Ascending aorta (tissue), 2 donors: ENCODE results near the gene TAF1D. TPM values are rescaled to one million over a fixed set of nuclear protein-coding genes. Genes with fewer than 3 reads are reported as not detected.
A peak's percentile ranks its signal among the peaks of the same experiment; 100 is the strongest.
"Not testable (repeated sequence)": the region's sequence is repeated elsewhere in the genome, so short reads cannot be mapped to it uniquely, and the experiment has no call there.

ENCODE experiments used
- DNase-seq, 2 donors: peaks; one replicate each; pipeline ENCODE4 v3.0.0-alpha.2; 2019; ENCODE audit warnings: low spot score in 2 of 2
- H3K27ac ChIP-seq, 2 donors: fragments of 200-600 bp; sonication (generic); one replicate each; pipeline ENCODE4 v1.5.1; 2016 to 2017; ENCODE audit warnings: mild to moderate bottlenecking in 1 of 2
- H3K27me3 ChIP-seq: fragments of 200-600 bp; sonication (generic); one replicate; pipeline ENCODE4 v1.5.1; 2017
- H3K36me3 ChIP-seq, 2 donors: fragments of 200-600 bp; sonication (generic); one replicate each; pipeline ENCODE4 v1.5.1; 2016
- H3K4me1 ChIP-seq, 2 donors: fragments of 200-600 bp; sonication (generic); one replicate each; pipeline ENCODE4 v1.5.1; 2016 to 2017; ENCODE audit warnings: mild to moderate bottlenecking in 1 of 2
- H3K4me3 ChIP-seq, 2 donors: fragments of 200-600 bp; sonication (generic); one replicate each; pipeline ENCODE4 v1.5.1; 2016 to 2017; ENCODE audit warnings: mild to moderate bottlenecking in 1 of 2
- H3K9me3 ChIP-seq, 2 donors: fragments of 200-600 bp; sonication (generic); one replicate each; pipeline ENCODE4 v1.5.1; 2016
- intact Hi-C: fragments of 100-400 bp; cut with DNase I; formaldehyde crosslinking; loops from one replicate; pipeline ENCODE4 v1.15.1; 2023
- total RNA-seq: library from RNA; depleted of rRNA; stranded (reverse); fragments of >200 nt; gene quantifications from one replicate; pipeline ENCODE4 v1.1.0, GENCODE V29; 2016
- TF ChIP-seq, protein P1 (sequence below), 3 experiments: fragments of 200-600 bp in 2 of 3; fragments of 450-650 bp in 1 of 3; sonication (generic) in 2 of 3; IDR thresholded peaks; one replicate each; pipeline ENCODE4 v1.5.1; 2016 to 2019; ENCODE audit warnings: antibody characterized with exemption in 3 of 3, mild to moderate bottlenecking in 1 of 3, moderate library complexity in 1 of 3

Gene TAF1D
- total RNA-seq, 1 donor from 2014 or later, result 81.1 TPM

DNA sequence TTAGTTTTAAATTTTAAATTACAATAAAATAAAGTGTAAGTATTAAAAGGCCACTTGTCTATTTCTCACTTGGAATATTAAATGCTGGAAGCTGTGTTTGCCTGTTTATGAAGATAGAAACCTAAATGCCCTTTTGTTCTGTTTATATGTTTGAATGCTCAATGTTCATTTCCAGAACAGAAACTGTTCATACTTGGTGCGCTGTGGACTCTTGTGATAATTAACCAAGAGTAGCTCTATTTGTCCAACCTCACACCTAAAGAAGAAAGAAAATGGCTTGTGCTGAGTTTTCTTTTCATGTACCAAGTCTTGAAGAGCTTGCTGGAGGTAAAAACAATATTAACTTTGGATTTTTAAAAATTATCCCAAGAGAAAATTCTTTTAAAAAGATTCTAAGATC, 5.8 kb upstream of the TAF1D start:
- Histone ChIP-seq H3K27ac (no peak overlapping the region), H3K36me3 (peaks cover 7 to 8% of the 10 kb centered on the region in 2 donors), H3K4me3 (no peak overlapping the region), H3K27me3 (no peaks in the 10 kb centered on the region), H3K4me1 (peaks cover 10% of the 10 kb centered on the region in 2 donors), H3K9me3 (no peaks in the 10 kb centered on the region)
- intact Hi-C loops, result loop anchor here (10.0 kb wide), 2 partner anchors 172 to 202 kb away; partner anchors contain the start of gene SMCO4
- no peak for DNase-seq
- TF ChIP-seq, protein P1, sequence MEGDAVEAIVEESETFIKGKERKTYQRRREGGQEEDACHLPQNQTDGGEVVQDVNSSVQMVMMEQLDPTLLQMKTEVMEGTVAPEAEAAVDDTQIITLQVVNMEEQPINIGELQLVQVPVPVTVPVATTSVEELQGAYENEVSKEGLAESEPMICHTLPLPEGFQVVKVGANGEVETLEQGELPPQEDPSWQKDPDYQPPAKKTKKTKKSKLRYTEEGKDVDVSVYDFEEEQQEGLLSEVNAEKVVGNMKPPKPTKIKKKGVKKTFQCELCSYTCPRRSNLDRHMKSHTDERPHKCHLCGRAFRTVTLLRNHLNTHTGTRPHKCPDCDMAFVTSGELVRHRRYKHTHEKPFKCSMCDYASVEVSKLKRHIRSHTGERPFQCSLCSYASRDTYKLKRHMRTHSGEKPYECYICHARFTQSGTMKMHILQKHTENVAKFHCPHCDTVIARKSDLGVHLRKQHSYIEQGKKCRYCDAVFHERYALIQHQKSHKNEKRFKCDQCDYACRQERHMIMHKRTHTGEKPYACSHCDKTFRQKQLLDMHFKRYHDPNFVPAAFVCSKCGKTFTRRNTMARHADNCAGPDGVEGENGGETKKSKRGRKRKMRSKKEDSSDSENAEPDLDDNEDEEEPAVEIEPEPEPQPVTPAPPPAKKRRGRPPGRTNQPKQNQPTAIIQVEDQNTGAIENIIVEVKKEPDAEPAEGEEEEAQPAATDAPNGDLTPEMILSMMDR (IDR thresholded peaks at IDR 0.05), result no peak

DNA sequence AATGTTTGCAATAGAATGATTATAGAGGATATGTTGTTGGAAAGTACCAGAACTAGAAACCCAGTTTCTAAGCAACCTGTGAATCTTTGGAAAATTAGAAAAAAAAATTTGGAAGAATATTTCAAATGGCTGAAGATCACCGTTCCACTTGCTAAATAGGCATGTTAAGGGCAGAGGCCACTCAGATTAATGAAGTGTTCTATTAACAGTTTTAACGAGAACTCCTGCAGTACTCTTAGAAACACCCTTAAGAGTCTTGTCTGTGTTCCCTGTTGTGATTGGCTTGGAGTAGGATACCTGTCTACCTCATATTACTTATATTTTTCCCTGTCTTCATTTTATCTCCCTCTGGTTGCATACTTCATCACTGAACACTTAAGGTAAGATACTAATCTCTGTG, 4.8 kb upstream of the TAF1D start:
- peaks cover 10% of the 10 kb centered on the region in 2 donors for H3K4me1 ChIP-seq
- no peaks in the 10 kb centered on the region for H3K9me3 ChIP-seq
- H3K27me3 ChIP-seq, result no peaks in the 10 kb centered on the region
- no peak for DNase-seq
- TF ChIP-seq, protein P1 (IDR thresholded peaks at IDR 0.05), result no peak
- peaks cover 7 to 8% of the 10 kb centered on the region in 2 donors for H3K36me3 ChIP-seq
- peak overlapping the region; percentile 58 to 70 for H3K27ac ChIP-seq
- intact Hi-C loops, result loop anchor here (10.0 kb wide), 2 partner anchors 171 to 201 kb away; partner anchors contain the start of gene SMCO4
- no peak overlapping the region for H3K4me3 ChIP-seq

DNA sequence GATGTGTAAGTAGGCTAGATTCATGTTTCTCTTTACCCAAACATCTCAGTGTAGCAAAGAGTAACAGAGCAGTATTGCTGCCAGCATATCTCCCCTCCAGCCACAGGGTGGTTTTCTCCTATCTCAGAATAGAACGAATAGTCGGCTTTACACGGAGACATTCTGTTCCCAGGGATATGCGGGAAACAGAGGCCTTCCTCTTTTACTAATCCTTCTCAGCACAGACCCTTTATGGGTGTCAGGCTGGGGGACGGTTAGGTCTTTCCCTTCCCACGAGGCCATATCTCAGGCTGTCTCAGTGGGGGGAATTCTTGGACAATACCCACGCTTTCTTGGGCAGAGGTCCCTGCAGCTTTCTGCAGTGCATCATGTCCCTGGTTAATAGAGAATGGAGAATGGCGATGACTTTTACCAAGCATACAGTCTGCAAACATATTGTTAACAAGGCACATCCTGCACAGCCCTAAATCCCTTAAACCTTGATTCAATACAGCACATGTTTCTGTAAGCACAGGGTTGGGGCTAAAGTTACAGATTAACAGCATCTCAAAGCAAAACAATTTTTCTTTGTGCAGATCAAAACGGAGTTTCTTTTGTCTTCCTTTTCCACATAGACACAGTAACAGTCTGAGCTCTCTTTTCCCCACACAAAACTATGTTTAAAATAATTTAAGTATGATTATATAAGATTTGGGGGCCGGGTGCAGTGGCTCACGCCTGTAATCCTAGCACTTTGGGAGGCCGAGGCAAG, 3.9 kb upstream of the TAF1D start:
- not testable (repeated sequence) for H3K36me3 ChIP-seq, H3K9me3 ChIP-seq, DNase-seq, H3K27me3 ChIP-seq
- peak overlapping the region in 1 of 2 donors; percentile 49 for H3K4me3 ChIP-seq
- H3K4me1 ChIP-seq, result peaks cover 10% of the 10 kb centered on the region in 2 donors
- intact Hi-C loops, result loop anchor here (10.0 kb wide), 2 partner anchors 170 to 200 kb away; partner anchors contain the start of gene SMCO4
- peak overlapping the region; percentile 58 to 70 for H3K27ac ChIP-seq

DNA sequence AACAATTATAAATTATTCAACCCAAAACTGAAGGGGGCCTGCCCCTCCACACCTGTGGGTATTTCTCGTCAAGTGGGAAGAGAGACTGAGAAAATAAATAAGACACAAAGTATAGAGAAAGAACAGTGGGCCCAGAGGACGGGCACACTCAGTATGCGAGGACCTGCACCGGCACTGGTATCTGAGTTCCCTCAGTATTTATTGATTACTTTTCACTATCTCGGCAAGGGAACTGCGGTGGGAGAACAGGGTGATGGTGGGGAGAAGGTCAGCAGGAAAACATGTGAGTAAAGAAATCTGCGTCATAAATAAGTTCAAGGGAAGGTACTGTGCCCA, 3.3 kb upstream of the TAF1D start:
- no peaks in the 10 kb centered on the region for H3K27me3 ChIP-seq
- no peaks in the 10 kb centered on the region for H3K9me3 ChIP-seq
- TF ChIP-seq, protein P1 (IDR thresholded peaks at IDR 0.05), result no peak
- no peak for DNase-seq
- intact Hi-C loops, result loop anchor here (5.0 to 10.0 kb wide), 5 partner anchors 82 to 748 kb away; partner anchors contain the start of genes ANKRD49, CEP295, MRE11 and PANX1
- peaks cover 13 to 15% of the 10 kb centered on the region in 2 donors for H3K4me1 ChIP-seq
- H3K36me3 ChIP-seq, result peaks cover under 1 to 8% of the 10 kb centered on the region in 2 donors
- H3K27ac ChIP-seq, result peak overlapping the region; percentile 58 to 70
- H3K4me3 ChIP-seq, result peak overlapping the region in 1 of 2 donors; percentile 49

DNA sequence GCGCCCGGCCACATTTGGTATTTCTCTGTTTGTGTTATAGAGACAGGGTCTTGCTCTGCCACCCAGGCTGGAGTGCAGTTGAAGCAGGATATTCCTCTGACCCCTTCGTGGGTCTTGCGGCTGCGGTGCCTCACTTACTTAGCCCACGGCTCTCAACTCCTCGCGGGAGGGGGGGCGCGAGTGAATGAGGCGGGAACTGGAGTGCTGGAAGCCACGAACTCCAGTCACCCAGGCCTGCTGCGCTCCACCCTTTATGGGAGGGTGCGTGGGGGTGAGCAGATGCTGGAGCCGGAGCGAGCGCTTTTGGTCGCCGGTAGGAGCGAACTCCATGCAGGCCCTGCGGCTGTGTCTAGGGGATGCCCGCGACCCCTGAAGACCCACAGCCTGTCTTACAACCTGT, 2.0 kb upstream of the TAF1D start:
- no peak for DNase-seq
- Histone ChIP-seq H3K27ac (no peak overlapping the region), H3K4me1 (peaks cover 19 to 26% of the 10 kb centered on the region in 2 donors), H3K9me3 (no peaks in the 10 kb centered on the region), H3K36me3 (peaks cover 0 to 16% of the 10 kb centered on the region in 2 donors), H3K4me3 (no peak overlapping the region), H3K27me3 (no peaks in the 10 kb centered on the region)
- intact Hi-C loops, result loop anchor here (5.0 to 10.0 kb wide), 5 partner anchors 81 to 749 kb away; partner anchors contain the start of genes ANKRD49, CEP295, MRE11 and PANX1
- TF ChIP-seq, protein P1 (IDR thresholded peaks at IDR 0.05), result no peak

DNA sequence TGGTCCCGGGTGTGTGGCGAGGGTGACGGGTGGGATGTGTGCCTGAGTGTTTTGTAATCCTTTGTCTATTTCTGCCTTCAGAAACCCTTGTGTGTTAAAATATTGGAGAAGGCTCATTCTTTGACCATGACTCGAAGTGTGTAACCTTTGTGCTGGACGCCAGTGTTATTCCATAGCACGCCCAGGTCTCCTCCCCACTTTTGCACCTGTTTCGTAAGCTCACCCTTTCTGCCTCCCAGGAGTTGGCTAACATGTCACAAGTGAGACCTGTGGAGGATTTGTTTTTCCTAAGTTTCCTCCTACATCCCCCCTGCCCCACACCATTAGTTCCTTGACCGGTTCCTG, 559 bp upstream of the TAF1D start:
- peaks cover 19 to 39% of the 10 kb centered on the region in 2 donors for H3K4me1 ChIP-seq
- peaks cover 10 to 30% of the 10 kb centered on the region in 2 donors for H3K36me3 ChIP-seq
- H3K27me3 ChIP-seq, result no peaks in the 10 kb centered on the region
- TF ChIP-seq, protein P1 (IDR thresholded peaks at IDR 0.05), result no peak
- H3K27ac ChIP-seq, result peak overlapping the region; percentile 93 to 94
- intact Hi-C loops, result loop anchor here (5.0 to 10.0 kb wide), 5 partner anchors 80 to 750 kb away; partner anchors contain the start of genes ANKRD49, CEP295, MRE11 and PANX1
- no peaks in the 10 kb centered on the region for H3K9me3 ChIP-seq
- DNase-seq, result no peak
- peak overlapping the region; percentile 88 to 91 for H3K4me3 ChIP-seq
